HG03139 (cell line): ENCODE results near the gene WDR70.
"Not testable (repeated sequence)": the region's sequence is repeated elsewhere in the genome, so short reads cannot be mapped to it uniquely, and the experiment has no call there.

Experiments
- ATAC-seq: cut with Tn5 transposase; IDR thresholded peaks from one replicate; pipeline ENCODE4 v1.9.1; 2021; ENCODE audit not compliant: unreplicated experiment

The WDR70 gene

GRCh38 chr5:37453252-37453651, 74.1 kb downstream of the WDR70 start:
- ATAC-seq, result not testable (repeated sequence)

DNA sequence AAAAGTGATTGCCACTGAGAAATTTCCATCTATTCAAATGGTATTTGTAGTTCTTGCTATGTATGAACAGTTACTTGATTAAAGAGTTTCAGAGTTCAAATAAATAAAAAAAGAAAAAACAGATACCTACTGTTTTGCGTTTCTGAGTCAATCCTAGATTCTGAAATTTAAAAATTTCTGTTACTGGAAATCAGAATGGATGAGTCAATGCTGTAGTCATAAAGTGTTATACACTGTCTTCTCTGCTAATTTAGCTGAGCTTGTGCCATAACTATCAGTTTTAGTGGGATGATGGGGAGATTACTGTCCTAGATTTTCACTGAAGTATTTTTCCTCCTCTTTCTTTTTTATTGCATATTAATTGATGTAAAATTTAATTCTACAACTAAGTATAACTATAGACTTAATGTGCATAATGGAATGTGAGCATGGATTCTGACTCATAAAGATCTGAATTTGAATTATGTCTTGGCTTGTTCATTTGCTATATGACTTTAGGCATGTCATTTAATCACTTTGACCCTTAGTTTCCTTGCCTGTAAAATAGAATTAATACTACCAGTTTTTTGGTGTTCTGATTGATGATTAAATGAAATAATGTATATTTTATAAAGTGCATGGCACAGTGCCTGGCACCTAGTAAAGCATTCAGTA, 75.4 kb downstream of the WDR70 start:
- ATAC-seq, result not testable (repeated sequence)

GRCh38 chr5:37463191-37464051, 84.3 kb downstream of the WDR70 start:
- ATAC-seq, result not testable (repeated sequence)

GRCh38 chr5:37464581-37464980, 85.5 kb downstream of the WDR70 start:
- ATAC-seq, result not testable (repeated sequence)

GRCh38 chr5:37469383-37469782, 90.3 kb downstream of the WDR70 start:
- ATAC-seq, result not testable (repeated sequence)

DNA sequence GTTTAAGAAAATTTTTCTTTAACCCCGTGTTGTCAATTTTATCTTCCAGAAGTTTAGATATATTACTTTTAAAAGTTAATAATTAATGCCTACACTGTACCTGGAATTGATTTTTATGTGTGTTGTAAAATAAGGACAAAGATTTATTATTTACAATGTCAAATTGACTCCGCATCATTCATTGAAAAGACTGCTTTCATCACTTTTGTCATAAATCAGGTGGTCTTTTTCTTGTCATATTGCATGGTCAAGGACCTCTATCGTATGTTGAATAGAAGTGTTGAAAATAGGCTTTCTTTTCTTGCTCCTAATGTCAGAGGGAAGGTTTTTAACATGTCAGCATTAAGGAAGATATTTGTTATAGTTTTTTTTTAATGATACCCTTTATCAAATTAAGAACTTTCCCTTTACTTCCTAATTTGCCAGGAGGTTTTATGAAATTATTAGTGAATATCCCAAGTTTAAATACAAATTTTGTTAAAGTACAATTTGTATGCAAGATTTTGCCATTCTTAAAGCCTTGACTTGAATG, 92.6 kb downstream of the WDR70 start:
- ATAC-seq, result no peak

GRCh38 chr5:37477426-37477825, 98.3 kb downstream of the WDR70 start:
- no peak for ATAC-seq

GRCh38 chr5:37478121-37478894, 99.2 kb downstream of the WDR70 start:
- ATAC-seq, result no peak

GRCh38 chr5:37481395-37481794, 102.3 kb downstream of the WDR70 start:
- not testable (repeated sequence) for ATAC-seq

- no peak for ATAC-seq
Observed at GRCh38 chr5:37490120-37490810, 111.1 kb downstream of the WDR70 start.

- ATAC-seq, result no peak
Observed at GRCh38 chr5:37490931-37491330, 111.8 kb downstream of the WDR70 start.

DNA sequence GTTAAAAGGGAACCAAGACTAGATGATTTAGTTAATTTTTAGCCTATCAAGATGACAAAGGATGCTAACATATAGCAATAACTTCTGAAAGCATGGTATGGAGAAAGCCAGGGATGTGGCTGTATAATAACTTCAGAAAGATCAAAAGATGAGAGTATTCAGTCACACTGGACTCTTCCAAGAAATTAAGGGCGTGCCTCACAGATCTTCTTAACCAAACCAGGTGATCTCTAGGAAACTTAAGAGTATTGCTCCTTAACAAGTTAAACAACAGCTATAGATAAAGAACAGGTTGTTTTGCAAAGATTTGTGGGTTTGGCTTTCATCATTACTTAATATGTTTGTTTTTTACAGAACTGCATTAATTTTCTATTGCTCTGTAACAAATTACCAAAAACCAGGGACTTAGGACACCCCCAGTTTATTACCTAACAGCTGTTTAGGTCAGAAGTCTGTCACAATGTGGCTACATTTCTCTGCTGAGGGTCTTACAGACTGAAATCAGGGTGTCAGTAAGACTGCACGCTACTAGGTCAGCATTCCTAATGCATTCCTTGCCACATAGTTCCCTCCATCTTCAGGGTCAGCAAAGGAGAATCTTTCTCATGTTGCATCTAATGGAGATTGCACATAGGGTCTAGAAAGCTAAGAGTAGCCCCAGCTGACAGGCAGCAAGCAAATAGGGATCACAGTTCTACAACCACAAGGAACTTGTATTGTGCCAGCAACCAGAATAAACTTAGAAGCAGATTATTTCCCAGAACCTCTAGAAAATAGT, 113.8 kb downstream of the WDR70 start:
- ATAC-seq, result no peak

- no peak for ATAC-seq
Observed at GRCh38 chr5:37494756-37495155, 115.6 kb downstream of the WDR70 start.

DNA sequence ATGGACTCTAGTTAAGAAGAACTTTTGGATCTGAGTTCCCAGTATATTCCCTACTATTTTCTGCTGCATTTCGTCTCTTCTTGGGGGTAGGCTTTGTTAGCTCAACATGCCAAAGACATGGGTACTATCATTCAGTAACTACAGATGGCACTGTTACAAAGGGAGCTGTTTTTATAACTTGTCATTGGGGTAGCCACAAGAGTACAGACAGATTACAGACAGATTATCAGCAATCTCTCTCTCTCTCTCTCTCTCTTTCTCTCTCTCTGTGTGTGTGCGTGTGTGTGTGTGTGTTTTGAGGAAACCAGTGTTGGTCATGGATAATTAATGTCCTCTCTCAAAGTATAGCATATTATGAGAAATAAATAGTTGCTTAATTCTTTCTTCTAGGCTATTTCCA, 116.1 kb downstream of the WDR70 start:
- ATAC-seq, result no peak

- no peak for ATAC-seq
Observed at GRCh38 chr5:37495668-37496347, 116.7 kb downstream of the WDR70 start.

DNA sequence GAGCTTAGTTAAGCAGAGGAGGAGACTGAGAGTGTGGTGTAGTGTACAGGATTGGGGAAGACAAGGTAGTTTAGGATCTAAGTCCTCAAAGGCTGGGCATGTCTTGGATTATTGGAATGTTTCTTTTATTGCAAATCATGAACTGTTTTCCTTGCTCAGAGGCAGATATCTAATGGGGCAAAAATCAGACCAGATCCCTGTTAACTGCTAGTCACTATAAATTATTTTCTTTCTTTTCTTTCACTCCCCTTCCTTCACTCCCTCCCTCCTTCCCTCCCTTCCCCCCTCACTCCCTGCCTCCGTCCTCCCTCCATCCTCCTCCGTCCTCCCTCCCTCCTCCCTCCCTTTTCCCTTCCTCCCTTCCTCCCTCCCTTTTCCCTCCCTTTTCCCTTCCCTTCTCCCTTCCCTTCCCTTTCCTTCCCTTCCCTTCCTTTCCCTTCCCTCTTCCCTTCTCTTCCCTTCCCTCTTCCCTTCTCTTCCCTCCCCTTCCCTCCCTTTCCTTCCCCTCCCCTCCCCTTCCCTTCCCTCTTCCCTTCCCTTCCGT, 117.9 kb downstream of the WDR70 start:
- no peak for ATAC-seq

- ATAC-seq, result no peak
Observed at GRCh38 chr5:37501152-37501551, 122.0 kb downstream of the WDR70 start.

DNA sequence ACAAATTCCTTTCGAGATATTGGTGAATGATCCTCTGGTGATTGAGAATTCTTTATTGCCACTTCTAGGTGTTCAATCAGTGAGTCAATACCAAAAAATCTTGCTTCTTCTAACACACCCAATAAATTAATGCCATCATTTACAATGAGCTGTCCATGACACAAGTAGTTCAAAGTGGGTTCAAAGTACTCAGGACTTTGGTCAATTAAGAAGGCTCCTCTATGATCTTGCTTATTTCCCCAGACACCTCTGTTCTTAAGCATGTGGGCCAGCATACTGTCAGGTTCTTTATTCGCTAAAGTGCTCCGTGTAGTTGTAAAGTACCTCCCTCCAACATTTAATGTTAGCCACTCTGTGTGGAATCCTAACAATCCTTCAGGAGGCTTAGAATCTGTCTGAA, 127.1 kb downstream of the WDR70 start:
- ATAC-seq, result no peak

DNA sequence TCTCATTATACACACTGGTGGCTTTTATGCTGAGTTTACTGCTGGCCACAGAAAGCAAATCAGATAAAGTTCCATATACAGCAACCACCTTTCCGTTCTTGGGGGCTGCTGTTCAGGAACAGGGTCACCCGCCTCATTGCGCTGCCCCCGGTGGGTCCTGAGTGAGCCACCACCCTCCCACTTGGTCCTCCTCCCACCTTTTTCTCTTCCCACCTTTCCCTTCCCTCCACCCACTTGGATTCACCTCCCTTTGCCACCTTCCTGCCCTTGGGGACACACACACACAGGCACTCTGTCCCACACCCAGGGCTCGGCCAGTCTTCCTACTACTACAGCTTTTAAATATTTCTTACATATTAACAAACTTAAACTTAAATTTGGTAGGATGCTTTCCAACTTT, 127.6 kb downstream of the WDR70 start:
- ATAC-seq, result no peak
